Loucy (cell line): ENCODE measurements around the gene RNASE13.

Experiments
- H2AFZ ChIP-seq: fragments of 200-600 bp; sonication (generic); 2 replicates; pipeline ENCODE4 v1.6.0; 2016; ENCODE audit warnings: antibody characterized with exemption, mild to moderate bottlenecking, low read length, moderate library complexity
- H3F3A ChIP-seq: fragments of 200-600 bp; 2 replicates; pipeline ENCODE4 v1.6.0; 2016; ENCODE audit warnings: antibody characterized with exemption, low read depth, mild to moderate bottlenecking
- H3K27me3 ChIP-seq: fragments of 200-600 bp; sonication (generic); 2 replicates; pipeline ENCODE4 v1.6.1; 2014; ENCODE audit warnings: low read length, mild to moderate bottlenecking; ENCODE audit not compliant: insufficient read depth, poor library complexity, severe bottlenecking
- H3K36me3 ChIP-seq: fragments of 200-600 bp; sonication (generic); 2 replicates; pipeline ENCODE4 v1.6.1; 2016; ENCODE audit warnings: low read length; ENCODE audit not compliant: insufficient read depth
- H3K4me1 ChIP-seq: fragments of 200-600 bp; sonication (generic); 2 replicates; pipeline ENCODE4 v1.5.1; 2014; ENCODE audit warnings: low read length, mild to moderate bottlenecking; ENCODE audit not compliant: insufficient read depth, poor library complexity, severe bottlenecking
- H3K4me2 ChIP-seq: fragments of 200-600 bp; sonication (generic); 2 replicates; pipeline ENCODE4 v1.6.0; 2014; ENCODE audit warnings: antibody characterized with exemption, low read length, low read depth, mild to moderate bottlenecking; ENCODE audit not compliant: poor library complexity, severe bottlenecking
- H3K4me3 ChIP-seq: fragments of 200-600 bp; sonication (generic); 2 replicates; pipeline ENCODE4 v1.5.1; 2014; ENCODE audit warnings: low read length, mild to moderate bottlenecking, mixed read lengths; ENCODE audit not compliant: poor library complexity, severe bottlenecking
- H3K79me2 ChIP-seq: fragments of 200-600 bp; sonication (generic); 2 replicates; pipeline ENCODE4 v1.6.1; 2014; ENCODE audit warnings: low read length; ENCODE audit not compliant: insufficient read depth
- H3K9ac ChIP-seq: fragments of 200-600 bp; sonication (generic); 2 replicates; pipeline ENCODE4 v1.6.0; 2014; ENCODE audit warnings: mild to moderate bottlenecking, low read depth, low read length, moderate library complexity; ENCODE audit not compliant: poor library complexity, severe bottlenecking
- H3K9me2 ChIP-seq: fragments of 200-600 bp; sonication (generic); replicated peaks from 2 replicates; pipeline ENCODE4 v1.6.1; 2016; ENCODE audit warnings: low read depth, low read length, mixed read lengths
- H3K9me3 ChIP-seq: fragments of 200-600 bp; sonication (generic); 2 replicates; pipeline ENCODE4 v1.6.1; 2014; ENCODE audit warnings: mild to moderate bottlenecking, antibody characterized with exemption, low read length, low read depth; ENCODE audit not compliant: insufficient read depth
- H4K20me1 ChIP-seq: fragments of 200-600 bp; sonication (generic); 2 replicates; pipeline ENCODE4 v1.6.0; 2014; ENCODE audit warnings: antibody characterized with exemption, low read length, mild to moderate bottlenecking; ENCODE audit not compliant: insufficient read depth, poor library complexity, severe bottlenecking
- CTCF ChIP-seq: fragments of 200-600 bp; sonication (generic); conservative IDR thresholded peaks from 2 replicates; pipeline ENCODE4 v1.5.1; 2014; ENCODE audit warnings: mild to moderate bottlenecking, antibody characterized with exemption, low read length
- EZH2phosphoT487 ChIP-seq: fragments of 200-600 bp; IDR thresholded peaks from 2 replicates; pipeline ENCODE4 v1.6.1; 2018; ENCODE audit warnings: antibody characterized with exemption, mild to moderate bottlenecking, moderate library complexity, borderline replicate concordance

Gene RNASE13

GRCh38 chr14:21063479-21063878, 28.9 kb upstream of the RNASE13 start:
- H3K9ac ChIP-seq = no peak overlapping the region
- no peaks in the 10 kb centered on the region for H3K36me3 ChIP-seq
- H3K4me2 ChIP-seq = no peak overlapping the region
- H3K4me1 ChIP-seq = no peaks in the 10 kb centered on the region
- H3F3A ChIP-seq = no peaks in the 10 kb centered on the region
- no peak overlapping the region for H3K4me3 ChIP-seq
- no peaks in the 10 kb centered on the region for H3K9me2 ChIP-seq
- no peaks in the 10 kb centered on the region for H4K20me1 ChIP-seq
- no peaks in the 10 kb centered on the region for H3K9me3 ChIP-seq
- H3K79me2 ChIP-seq = no peaks in the 10 kb centered on the region
- TF ChIP-seq CTCF (no peak), EZH2phosphoT487 (no peak)
- H3K27me3 ChIP-seq = no peaks in the 10 kb centered on the region
- no peak overlapping the region for H2AFZ ChIP-seq

- Histone ChIP-seq H3K79me2 (no peaks in the 10 kb centered on the region), H3F3A (no peaks in the 10 kb centered on the region), H3K27me3 (no peaks in the 10 kb centered on the region), H4K20me1 (no peaks in the 10 kb centered on the region), H3K36me3 (no peaks in the 10 kb centered on the region), H3K9me2 (no peaks in the 10 kb centered on the region), H3K9me3 (no peaks in the 10 kb centered on the region), H3K4me2 (no peak overlapping the region), H3K4me1 (no peaks in the 10 kb centered on the region), H2AFZ (no peak overlapping the region), H3K4me3 (no peak overlapping the region), H3K9ac (no peak overlapping the region)
- TF ChIP-seq CTCF = no peak
These were observed 26.7 kb upstream of the RNASE13 start for GRCh38 chr14:21061347-21061668.

GRCh38 chr14:21060614-21061346, 26.2 kb upstream of the RNASE13 start:
- H3K4me2 ChIP-seq = no peak overlapping the region
- no peak overlapping the region for H3K4me3 ChIP-seq
- H3K9me2 ChIP-seq = no peaks in the 10 kb centered on the region
- no peaks in the 10 kb centered on the region for H3K9me3 ChIP-seq
- no peaks in the 10 kb centered on the region for H3K27me3 ChIP-seq
- no peaks in the 10 kb centered on the region for H3K79me2 ChIP-seq
- H3F3A ChIP-seq = no peaks in the 10 kb centered on the region
- TF ChIP-seq CTCF (no peak), EZH2phosphoT487 (no peak)
- H3K4me1 ChIP-seq = no peaks in the 10 kb centered on the region
- no peak overlapping the region for H2AFZ ChIP-seq
- H3K36me3 ChIP-seq = no peaks in the 10 kb centered on the region
- no peak overlapping the region for H3K9ac ChIP-seq
- no peaks in the 10 kb centered on the region for H4K20me1 ChIP-seq
